HEK293T (cell line): Measurements from ENCODE around the gene CDS2.

Source experiments
- ARNT ChIP-seq: fragments of 450-650 bp; IDR thresholded peaks from 2 replicates; pipeline ENCODE4 v1.6.1; 2017; ENCODE audit warnings: mild to moderate bottlenecking
- BHLHE40 ChIP-seq: fragments of 450-650 bp; IDR thresholded peaks from 2 replicates; pipeline ENCODE4 v1.6.1; 2016; ENCODE audit warnings: mild to moderate bottlenecking, moderate library complexity, borderline replicate concordance
- CTBP1 ChIP-seq: fragments of 450-650 bp; IDR thresholded peaks from 2 replicates; pipeline ENCODE4 v1.6.1; 2016; ENCODE audit warnings: borderline replicate concordance
- ELF4 ChIP-seq: fragments of 450-650 bp; IDR thresholded peaks from 2 replicates; pipeline ENCODE4 v1.6.1; 2017; ENCODE audit warnings: antibody characterized with exemption
- FOXA1 ChIP-seq: fragments of 450-650 bp; IDR thresholded peaks from 2 replicates; pipeline ENCODE4 v1.6.1; 2016; ENCODE audit warnings: mild to moderate bottlenecking
- FOXK2 ChIP-seq: fragments of 450-650 bp; IDR thresholded peaks from 2 replicates; pipeline ENCODE4 v1.6.1; 2016; ENCODE audit warnings: mild to moderate bottlenecking
- FOXM1 ChIP-seq: fragments of 450-650 bp; IDR thresholded peaks from 2 replicates; pipeline ENCODE4 v1.6.1; 2017; ENCODE audit warnings: mild to moderate bottlenecking, borderline replicate concordance
- HDGF ChIP-seq: fragments of 450-650 bp; IDR thresholded peaks from 2 replicates; pipeline ENCODE4 v1.6.1; 2017; ENCODE audit warnings: antibody characterized with exemption, borderline replicate concordance
- L3MBTL2 ChIP-seq: fragments of 450-650 bp; conservative IDR thresholded peaks from 2 replicates; pipeline ENCODE4 v1.6.1; 2016; ENCODE audit warnings: mild to moderate bottlenecking
- LEF1 ChIP-seq: fragments of 450-650 bp; IDR thresholded peaks from 2 replicates; pipeline ENCODE4 v1.6.1; 2017; ENCODE audit warnings: mild to moderate bottlenecking, borderline replicate concordance
- SP1 ChIP-seq: fragments of 450-650 bp; IDR thresholded peaks from 2 replicates; pipeline ENCODE4 v1.6.1; 2017
- SUZ12 ChIP-seq: fragments of 450-650 bp; IDR thresholded peaks from 2 replicates; pipeline ENCODE4 v1.6.1; 2016; ENCODE audit warnings: mild to moderate bottlenecking
- TARDBP ChIP-seq: fragments of 450-650 bp; IDR thresholded peaks from 2 replicates; pipeline ENCODE4 v1.6.1; 2016
- ZNF384 ChIP-seq: fragments of 450-650 bp; IDR thresholded peaks from 2 replicates; pipeline ENCODE4 v1.6.1; 2016

GRCh38 chr20:5153152-5153467 is 26.3 kb downstream of the CDS2 start:
- TF ChIP-seq BHLHE40 (no peak), FOXK2 (no peak), ELF4 (no peak), SP1 (no peak), FOXA1 (no peak), ZNF384 (no peak), ARNT (no peak), SUZ12 (no peak), HDGF (no peak), TARDBP (no peak), L3MBTL2 (no peak), LEF1 (no peak), FOXM1 (no peak), CTBP1 (no peak)
